ENCODE results near the gene CAMSAP1. TPM values are rescaled to one million over a fixed set of nuclear protein-coding genes. Genes with fewer than 3 reads are reported as not detected.

Gene CAMSAP1
- total RNA-seq, 1 donor from 2014 or later, result 150 TPM

GRCh38 chr9:135878528-135879236 lies 28.7 kb downstream of the CAMSAP1 start:
- peaks cover 62% of the 10 kb centered on the region for H3K4me1 Mint-ChIP-seq (ENCODE audit: low read depth, unreplicated experiment)
- peaks cover 11% of the 10 kb centered on the region for H3K9me3 Mint-ChIP-seq (ENCODE audit: unreplicated experiment)
- H3K36me3 Mint-ChIP-seq (ENCODE audit: unreplicated experiment), result no peaks in the 10 kb centered on the region
- H3K27ac Mint-ChIP-seq (ENCODE audit: unreplicated experiment), result peak overlapping the region; percentile 73
- no peak for DNase-seq
- TF ChIP-seq CTCF (IDR thresholded peaks at IDR 0.05; ENCODE audit: partially characterized antibody, unreplicated experiment), result no peak
- peaks cover 5% of the 10 kb centered on the region for H3K27me3 Mint-ChIP-seq (ENCODE audit: unreplicated experiment)
- peak overlapping the region; percentile 74 for H3K4me3 Mint-ChIP-seq (ENCODE audit: unreplicated experiment)

- peak overlapping the region; percentile 76 for H3K4me3 Mint-ChIP-seq (ENCODE audit: unreplicated experiment)
Observed at GRCh38 chr9:135877791-135878527, 29.4 kb downstream of the CAMSAP1 start.

GRCh38 chr9:135876936-135877335 lies 30.4 kb downstream of the CAMSAP1 start:
- Mint-ChIP-seq H3K36me3 (ENCODE audit: unreplicated experiment) (no peaks in the 10 kb centered on the region), H3K9me3 (ENCODE audit: unreplicated experiment) (peaks cover 6% of the 10 kb centered on the region), H3K4me3 (ENCODE audit: unreplicated experiment) (no peak overlapping the region), H3K27me3 (ENCODE audit: unreplicated experiment) (peaks cover 4% of the 10 kb centered on the region), H3K27ac (ENCODE audit: unreplicated experiment) (peak overlapping the region; percentile 4), H3K4me1 (ENCODE audit: low read depth, unreplicated experiment) (peaks cover 58% of the 10 kb centered on the region)
- DNase-seq, result no peak
- TF ChIP-seq CTCF (IDR thresholded peaks at IDR 0.05; ENCODE audit: partially characterized antibody, unreplicated experiment), result no peak

More at GRCh38 chr9:135877791-135878527, 29.4 kb downstream of the CAMSAP1 start:
- DNase-seq, result no peak
- no peak for TF ChIP-seq CTCF (IDR thresholded peaks at IDR 0.05; ENCODE audit: partially characterized antibody, unreplicated experiment)
- no peaks in the 10 kb centered on the region for H3K36me3 Mint-ChIP-seq (ENCODE audit: unreplicated experiment)
- H3K9me3 Mint-ChIP-seq (ENCODE audit: unreplicated experiment), result peaks cover 8% of the 10 kb centered on the region
- peaks cover 60% of the 10 kb centered on the region for H3K4me1 Mint-ChIP-seq (ENCODE audit: low read depth, unreplicated experiment)
- H3K27me3 Mint-ChIP-seq (ENCODE audit: unreplicated experiment), result peaks cover 4% of the 10 kb centered on the region
- H3K27ac Mint-ChIP-seq (ENCODE audit: unreplicated experiment), result peak overlapping the region; percentile 73

- Mint-ChIP-seq H3K4me3 (ENCODE audit: unreplicated experiment) (no peak overlapping the region), H3K27me3 (ENCODE audit: unreplicated experiment) (peaks cover 4% of the 10 kb centered on the region), H3K36me3 (ENCODE audit: unreplicated experiment) (no peaks in the 10 kb centered on the region), H3K9me3 (ENCODE audit: unreplicated experiment) (peaks cover 10% of the 10 kb centered on the region), H3K27ac (ENCODE audit: unreplicated experiment) (no peak overlapping the region), H3K4me1 (ENCODE audit: low read depth, unreplicated experiment) (peaks cover 47% of the 10 kb centered on the region)
- no peak for DNase-seq
- no peak for TF ChIP-seq CTCF (IDR thresholded peaks at IDR 0.05; ENCODE audit: partially characterized antibody, unreplicated experiment)
Observed at GRCh38 chr9:135874859-135875258, 32.5 kb downstream of the CAMSAP1 start.

- DNase-seq, result no peak
- no peak overlapping the region for H3K4me3 Mint-ChIP-seq (ENCODE audit: unreplicated experiment)
- no peak overlapping the region for H3K27ac Mint-ChIP-seq (ENCODE audit: unreplicated experiment)
- peaks cover 10% of the 10 kb centered on the region for H3K9me3 Mint-ChIP-seq (ENCODE audit: unreplicated experiment)
- peaks cover 8% of the 10 kb centered on the region for H3K36me3 Mint-ChIP-seq (ENCODE audit: unreplicated experiment)
- no peak for TF ChIP-seq CTCF (IDR thresholded peaks at IDR 0.05; ENCODE audit: partially characterized antibody, unreplicated experiment)
- no peaks in the 10 kb centered on the region for H3K27me3 Mint-ChIP-seq (ENCODE audit: unreplicated experiment)
- H3K4me1 Mint-ChIP-seq (ENCODE audit: low read depth, unreplicated experiment), result peaks cover 42% of the 10 kb centered on the region
Observed at GRCh38 chr9:135869909-135870308, 37.4 kb downstream of the CAMSAP1 start.

All from glutamatergic neuron (in vitro differentiated cells).